ENCODE data around the gene AKT1.
"Not testable (repeated sequence)": the region's sequence is repeated elsewhere in the genome, so short reads cannot be mapped to it uniquely, and the experiment has no call there.

Gene AKT1

DNA sequence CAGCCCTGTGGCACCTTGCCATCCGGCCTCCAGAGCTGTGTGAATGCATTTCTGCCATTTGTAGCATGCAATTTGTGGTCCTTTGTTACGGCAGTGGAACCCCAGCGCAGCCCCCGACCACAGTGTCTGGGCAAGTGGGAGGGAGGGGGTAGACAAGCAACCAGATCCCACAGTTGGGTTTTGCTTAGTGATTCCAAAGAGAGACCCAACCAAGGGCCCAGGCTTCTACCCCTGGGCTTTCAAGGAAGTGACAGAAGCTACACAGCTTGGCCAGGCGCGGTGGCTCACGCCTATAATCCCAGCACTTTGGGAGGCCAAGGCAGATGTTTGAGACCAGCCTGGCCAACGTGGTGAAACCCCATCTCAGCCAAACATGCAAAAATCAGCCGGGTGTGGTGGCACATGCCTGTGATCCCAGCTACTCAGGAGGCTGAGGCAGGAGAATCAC, 23.2 kb upstream of the AKT1 start:
- DNase-seq (ENCODE audit: low read depth in 2 of 2): no peak

DNA sequence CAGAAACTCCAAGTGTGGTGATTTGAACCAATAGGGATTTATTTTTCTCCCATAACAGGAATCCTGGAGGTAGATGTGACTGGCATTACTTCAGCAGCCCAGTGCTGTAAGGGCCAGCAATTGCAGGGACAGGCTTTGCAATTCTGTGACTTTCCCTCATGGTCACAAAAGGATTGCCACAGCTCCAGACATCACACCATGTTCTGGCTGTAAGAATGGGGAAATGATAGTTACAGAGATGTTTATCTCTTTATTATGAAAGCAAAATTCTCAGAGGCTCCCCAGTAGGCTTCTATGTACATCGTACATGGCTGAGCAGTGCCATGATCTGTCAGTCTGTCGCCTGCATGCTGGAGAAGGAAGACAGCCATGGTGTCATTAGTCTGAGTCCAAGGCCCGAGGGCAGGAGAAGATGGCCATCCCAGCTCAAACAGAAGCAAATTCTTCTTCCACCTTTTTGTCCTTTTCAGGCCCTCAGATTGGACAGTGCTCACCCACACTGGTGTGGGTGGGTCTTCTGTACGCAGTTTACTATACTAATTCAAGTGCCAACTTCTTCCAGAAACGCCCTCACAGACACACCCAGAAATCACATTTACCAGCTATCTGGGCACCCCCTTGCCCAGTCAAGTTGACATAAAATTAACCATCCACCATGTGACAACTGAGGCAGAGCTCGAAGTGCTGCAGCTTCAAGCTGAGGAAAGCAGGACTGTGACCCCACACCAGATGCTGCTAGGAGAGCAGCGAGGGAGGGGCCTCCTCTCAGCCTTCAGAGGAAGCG, 22.6 kb upstream of the AKT1 start:
- DNase-seq (ENCODE audit: low read depth in 2 of 2): no peak

DNA sequence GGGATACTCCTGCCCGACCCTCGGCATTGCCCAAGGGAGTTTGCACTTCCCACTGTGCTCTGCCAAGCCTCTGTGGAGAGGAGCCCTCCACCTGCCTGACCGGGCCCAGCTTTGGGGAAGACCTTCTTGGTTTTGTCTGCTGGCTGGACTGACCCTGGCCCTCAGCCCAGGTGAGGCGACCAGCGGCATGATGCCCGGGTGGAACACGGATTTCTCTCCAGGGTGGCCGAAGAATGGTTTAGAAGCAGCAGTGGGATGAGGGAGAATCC, 21.0 kb upstream of the AKT1 start:
- no peak for DNase-seq (ENCODE audit: low read depth in 2 of 2)

DNA sequence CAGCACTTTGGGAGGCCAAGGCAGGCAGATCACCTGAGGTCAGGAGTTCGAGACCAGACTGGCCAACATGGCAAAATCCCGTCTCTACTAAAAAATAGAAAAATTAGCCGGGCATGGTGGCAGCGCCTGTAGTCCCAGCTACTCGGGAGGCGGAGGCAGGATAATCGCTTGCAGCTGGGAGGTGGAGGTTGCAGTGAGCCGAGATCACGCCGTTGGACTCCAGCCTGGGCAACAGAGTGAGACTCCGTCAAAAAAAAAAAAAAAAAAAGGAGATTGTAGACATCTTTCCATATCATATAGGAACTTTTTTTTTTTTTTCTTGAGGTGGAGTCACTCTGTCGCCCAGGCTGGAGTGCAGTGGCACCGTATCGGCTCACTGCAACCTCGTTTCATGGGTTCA, 19.2 kb upstream of the AKT1 start:
- DNase-seq (ENCODE audit: low read depth in 2 of 2): not testable (repeated sequence)

DNA sequence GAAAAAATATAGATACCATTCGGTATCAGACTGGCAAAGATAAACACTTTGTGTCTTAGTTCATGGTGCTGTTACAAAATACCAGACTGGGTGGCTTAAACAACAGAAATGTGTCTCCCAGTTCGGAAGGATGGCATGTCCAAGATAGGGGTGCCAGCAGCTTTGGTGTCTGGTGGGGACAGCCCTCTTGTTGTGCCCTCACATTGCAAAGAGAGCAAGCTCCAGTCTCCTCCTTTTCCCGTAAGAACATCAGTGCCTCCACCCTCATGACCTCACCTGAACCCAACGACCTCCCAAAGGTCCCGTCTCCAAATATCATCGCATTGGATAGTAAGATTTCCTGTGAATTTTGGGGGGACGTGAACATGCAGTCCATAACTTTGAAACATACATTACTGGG, 17.7 kb upstream of the AKT1 start:
- DNase-seq (ENCODE audit: low read depth in 2 of 2): no peak

DNA sequence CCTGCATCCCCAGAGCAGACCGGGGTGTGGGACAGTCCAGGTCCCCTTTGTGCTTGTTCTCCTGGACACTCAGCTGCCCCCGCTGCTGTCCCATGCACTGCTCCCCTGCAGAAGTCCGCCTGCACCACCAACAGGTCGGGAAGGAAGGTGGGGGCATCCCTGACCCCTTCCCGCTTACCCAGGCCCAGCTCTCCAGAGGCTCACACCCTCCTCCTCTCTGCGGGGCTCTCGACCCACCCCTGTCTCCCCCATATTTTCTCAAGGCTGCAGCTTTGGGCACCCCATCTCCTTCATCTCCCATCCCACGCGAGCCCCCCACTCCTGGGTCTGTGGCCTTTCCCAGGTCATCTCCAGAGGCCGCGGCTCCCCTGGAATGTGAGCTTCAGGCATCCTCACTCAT, 14.8 kb upstream of the AKT1 start:
- no peak for DNase-seq (ENCODE audit: low read depth in 2 of 2)

DNA sequence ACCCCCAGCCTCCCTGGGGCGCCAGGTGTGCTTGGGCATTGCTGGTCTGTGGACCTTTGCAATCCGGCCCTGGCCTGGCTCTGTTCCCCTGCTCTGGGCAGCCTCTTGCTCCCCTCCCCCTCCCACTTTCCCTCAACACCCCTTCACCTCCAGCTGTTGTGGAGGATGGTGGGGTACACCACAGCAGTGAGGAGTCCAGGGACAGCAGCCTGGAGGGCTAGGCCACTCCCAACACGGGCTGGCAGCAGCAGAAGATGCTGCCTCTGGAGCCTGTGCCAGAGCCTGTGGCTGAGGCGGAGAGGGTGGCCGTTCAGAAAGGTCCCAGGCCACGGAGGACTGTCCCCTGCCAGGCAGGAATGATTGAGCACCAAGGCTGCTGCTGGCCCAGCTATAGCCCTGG, 12.9 kb upstream of the AKT1 start:
- DNase-seq (ENCODE audit: low read depth in 2 of 2): no peak

DNA sequence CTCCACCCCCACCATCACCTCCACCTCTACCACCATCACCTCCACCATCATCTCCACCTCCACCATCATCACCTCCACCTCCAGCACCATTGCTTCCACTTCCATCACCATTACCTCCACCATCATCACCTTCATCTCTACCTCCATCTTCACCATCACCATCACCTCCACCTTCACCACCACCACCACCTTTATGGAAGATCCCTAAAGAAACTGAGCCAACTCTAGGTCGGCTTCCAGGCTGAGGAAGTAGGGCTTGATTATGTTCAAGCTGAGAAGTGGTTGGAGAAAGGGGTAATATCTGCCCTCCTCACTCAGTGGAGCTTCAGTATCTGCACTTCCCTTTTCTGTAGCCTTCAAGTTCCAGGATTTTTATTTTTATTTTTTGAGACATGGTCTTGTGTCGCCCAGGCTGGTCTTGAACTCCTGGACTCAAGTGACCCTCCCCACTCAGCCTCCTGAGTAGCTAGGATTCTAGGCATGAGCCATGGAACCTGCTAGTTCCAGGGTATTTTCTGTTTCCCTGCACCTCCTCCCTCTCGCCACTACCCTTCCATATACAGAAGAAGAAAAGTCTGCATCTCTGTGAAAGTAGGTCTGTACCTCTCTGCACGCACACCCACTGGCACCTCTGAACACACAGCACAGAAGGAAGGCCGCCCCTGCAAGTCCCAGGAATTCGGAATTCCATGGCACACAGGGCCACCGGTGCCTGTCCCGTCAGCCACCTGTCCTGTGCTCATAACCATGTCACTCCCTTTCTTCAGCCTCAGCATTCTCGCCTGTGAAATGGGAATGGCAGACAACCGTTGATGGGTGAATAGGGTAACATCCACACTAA, 11.3 kb upstream of the AKT1 start:
- no peak for DNase-seq (ENCODE audit: low read depth in 2 of 2)

DNA sequence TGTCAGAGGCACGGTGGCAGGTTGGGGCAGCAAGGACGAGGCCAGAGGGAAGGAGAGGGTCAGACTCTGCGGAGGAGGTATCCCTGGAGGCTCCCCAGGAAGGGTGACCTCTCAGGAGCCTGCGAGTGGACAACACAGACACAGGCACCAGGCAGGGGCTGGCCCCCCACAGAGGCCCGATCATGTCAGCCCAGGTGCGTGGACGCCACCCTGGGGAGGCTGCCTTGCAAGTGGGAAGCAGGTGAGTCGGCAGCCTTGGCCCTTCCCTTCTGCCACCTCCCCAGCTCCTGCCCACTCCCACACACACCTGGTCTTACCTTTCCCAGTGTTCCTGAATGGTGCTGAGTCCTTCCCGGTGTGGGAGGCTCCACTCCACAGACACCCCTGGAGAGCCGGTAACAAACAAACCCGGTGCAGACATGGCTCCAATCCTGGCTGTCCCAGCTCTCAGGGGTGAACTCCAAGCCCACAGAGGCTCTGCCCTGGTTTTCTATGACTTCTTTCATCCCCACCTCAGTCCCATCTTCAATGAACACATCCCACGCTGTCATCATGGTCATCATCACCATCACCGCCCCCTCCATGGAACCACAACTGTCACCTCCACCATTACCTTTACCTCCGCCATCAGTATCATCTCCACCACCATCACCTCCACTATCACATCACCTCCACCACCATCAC, 10.5 kb upstream of the AKT1 start:
- DNase-seq (ENCODE audit: low read depth in 2 of 2): no peak

DNA sequence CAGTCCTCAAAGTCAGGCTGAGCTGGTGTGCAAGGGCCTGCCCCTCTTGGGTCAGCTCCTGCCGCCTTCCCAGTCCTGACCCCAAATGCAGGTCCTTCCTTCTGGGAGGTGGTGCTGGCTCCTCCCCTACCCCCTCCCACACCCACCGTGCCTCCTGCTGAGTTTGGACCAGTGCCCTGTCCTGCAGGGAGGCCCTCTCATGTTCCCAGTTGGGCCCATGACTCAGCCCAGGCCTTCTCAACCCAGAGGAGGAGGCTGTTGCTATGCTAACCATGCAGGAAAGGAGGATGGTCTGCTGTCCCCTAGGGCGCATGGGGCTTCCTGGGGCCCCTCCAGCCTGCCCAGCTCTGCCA, 9.8 kb upstream of the AKT1 start:
- no peak for DNase-seq (ENCODE audit: low read depth in 2 of 2)

DNA sequence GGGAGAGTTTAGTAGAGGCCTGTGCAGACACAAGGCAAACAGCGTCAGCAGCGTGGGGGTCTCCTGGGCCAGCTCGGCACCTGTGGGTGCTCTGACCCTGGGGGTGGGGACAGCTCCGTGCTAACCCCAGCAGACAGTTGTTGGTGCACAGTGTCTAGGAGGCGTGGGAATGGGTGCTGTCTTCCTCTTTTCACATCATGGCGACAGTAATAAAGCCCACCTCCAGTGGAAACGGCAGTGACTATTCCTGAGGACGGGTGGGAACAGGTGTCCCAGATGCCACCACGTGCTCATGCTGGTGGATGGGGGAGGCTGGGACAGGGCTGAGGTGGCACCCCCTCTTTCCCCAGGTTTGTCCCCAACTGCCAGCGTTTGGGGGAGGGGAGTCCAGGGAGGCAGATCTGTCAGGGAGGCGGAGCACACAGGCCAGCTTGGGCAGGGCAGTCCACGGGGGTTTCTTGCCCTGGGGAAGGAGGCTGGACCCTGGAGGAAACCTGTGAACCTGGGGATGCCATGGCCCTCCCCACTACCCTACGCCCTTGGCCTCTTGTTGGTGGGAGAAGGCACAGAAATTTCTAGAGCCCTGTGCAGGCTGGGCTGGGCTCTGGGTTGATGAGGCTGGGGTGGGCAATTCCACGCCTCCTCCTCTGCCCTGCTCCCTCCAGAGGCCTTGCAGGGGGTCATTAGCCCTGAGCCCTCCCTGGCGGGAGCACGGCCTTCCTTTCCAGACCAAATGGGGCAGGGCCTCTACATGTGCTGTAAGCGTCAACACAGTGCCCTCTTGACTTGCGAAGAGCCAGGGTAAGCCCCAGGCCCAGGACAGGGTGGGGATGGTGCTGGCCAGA, 9.2 kb upstream of the AKT1 start:
- no peak for DNase-seq (ENCODE audit: low read depth in 2 of 2)

DNA sequence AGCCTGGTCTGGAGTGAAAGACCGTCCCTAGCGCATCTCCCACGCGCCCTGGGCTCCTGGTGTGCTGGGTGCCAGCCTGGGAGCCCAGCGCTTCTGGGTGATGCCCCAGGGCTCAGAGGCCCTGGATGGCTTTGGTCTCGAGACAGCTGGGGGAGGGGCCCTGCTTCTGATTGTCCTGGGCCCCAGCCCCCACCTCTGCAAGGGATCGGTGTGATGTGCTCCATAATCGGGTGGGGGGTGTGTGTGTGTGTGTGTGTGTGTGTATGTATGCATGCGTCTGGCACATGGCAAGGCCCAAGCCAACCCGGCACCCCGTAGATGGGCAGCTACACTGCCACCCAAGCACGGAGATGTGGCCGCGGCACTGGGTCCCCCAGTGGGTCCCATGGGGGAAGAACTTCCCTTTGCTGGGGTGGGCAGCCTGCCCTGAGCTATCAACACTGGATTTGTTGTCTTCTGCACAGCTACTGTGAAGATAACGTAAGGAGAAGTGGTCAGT, 8.4 kb upstream of the AKT1 start:
- no peak for DNase-seq (ENCODE audit: low read depth in 2 of 2)

DNA sequence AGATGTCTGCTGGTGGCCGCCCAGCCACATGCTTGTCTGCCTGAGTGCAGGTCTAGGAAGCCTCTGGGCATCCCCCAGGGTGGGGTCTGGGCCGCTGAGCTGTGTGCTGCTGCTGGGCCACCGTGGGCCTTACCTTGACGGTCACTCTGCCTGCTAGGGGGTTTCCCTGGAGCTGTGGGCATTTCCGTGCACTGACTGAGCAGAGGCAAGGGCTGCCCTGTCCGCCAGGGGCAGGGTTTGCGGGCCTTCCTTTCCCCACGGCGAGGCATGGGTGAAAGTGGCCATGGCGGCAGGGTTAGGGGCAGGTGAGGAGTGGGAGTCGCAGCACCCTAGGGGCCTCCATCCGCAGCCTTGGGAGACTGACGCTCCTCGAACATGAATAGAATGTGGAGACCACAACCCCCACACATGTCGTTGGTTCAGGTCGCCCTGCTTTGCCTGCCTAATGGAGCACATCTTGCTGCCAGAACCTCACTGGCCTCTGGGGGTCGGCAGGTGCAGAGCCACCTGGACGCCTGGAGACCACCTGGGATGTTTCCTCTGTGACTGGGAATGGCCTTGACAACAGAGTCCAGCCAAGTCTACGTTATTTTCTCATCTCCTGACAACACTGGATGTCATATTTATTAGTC, 7.8 kb upstream of the AKT1 start:
- DNase-seq (ENCODE audit: low read depth in 2 of 2): no peak

DNA sequence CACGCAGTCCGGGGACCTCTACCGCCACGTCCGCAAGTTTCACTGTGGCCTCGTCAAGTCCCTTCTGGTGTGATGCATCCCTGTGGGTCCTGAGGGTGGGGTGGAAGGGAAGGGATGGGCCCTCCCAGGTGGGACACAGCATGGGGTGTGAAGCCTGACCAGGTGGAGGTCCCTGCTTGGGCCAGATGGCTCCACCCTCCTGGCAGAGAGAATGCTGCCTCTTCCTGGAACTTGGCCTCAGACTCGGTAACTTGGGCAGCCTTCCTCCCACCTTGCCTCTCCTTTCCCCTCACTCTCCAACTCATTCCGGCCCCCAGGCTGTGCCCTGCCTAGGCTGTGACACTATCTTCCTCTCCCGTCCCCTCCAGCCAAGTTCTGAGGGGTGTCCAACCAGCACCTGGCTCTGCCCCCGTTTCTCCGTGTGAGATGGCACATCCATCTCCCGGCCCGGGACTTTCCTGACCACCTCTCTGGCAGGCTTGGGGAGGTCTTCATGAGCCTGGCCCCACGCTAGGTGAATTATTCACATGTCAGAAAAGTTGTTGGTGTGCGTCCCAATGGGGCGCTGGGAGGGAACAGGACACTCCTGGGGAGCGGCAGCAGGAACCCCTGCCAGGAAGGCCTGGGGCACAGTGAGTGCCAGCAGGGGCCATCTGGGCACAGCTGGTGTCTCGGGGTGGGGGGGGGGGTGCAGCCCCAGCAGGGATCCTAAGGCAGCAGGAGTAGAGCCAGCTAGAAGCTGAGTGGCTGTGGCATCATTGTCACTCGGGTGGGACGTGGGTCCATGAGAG, 7.0 kb upstream of the AKT1 start:
- no peak for DNase-seq (ENCODE audit: low read depth in 2 of 2)

DNA sequence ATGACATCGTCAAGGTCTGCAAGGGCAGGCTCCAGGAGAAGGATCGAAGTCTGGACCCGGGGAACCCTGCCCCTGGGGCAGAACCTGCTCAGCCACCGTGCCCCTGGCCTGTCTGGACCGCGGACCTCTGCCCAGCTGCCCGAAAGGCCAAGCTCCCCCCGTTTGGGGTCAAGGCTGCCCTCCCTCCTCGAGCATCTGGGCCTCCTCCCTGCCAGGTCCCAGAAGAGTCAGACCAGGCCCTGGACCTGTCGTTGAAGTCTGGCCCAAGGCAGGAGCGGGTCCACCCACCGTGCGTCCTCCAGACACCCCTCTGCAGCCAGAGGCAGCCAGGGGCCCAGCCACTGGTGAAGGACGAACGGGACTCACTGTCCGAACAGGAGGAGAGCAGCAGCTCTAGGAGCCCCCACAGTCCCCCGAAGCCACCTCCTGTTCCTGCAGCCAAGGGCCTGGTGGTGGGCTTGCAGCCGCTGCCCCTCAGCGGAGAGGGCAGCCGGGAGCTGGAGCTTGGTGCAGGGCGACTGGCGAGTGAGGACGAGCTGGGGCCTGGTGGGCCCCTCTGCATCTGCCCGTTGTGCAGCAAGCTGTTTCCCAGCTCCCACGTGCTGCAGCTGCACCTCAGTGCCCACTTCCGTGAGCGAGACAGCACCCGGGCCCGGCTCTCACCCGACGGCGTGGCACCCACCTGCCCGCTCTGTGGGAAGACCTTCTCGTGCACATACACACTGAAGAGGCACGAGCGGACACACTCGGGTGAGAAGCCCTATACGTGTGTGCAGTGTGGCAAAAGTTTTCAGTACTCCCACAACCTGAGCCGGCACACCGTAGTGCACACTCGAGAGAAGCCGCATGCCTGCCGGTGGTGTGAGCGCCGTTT, 6.2 kb upstream of the AKT1 start:
- no peak for DNase-seq (ENCODE audit: low read depth in 2 of 2)

DNA sequence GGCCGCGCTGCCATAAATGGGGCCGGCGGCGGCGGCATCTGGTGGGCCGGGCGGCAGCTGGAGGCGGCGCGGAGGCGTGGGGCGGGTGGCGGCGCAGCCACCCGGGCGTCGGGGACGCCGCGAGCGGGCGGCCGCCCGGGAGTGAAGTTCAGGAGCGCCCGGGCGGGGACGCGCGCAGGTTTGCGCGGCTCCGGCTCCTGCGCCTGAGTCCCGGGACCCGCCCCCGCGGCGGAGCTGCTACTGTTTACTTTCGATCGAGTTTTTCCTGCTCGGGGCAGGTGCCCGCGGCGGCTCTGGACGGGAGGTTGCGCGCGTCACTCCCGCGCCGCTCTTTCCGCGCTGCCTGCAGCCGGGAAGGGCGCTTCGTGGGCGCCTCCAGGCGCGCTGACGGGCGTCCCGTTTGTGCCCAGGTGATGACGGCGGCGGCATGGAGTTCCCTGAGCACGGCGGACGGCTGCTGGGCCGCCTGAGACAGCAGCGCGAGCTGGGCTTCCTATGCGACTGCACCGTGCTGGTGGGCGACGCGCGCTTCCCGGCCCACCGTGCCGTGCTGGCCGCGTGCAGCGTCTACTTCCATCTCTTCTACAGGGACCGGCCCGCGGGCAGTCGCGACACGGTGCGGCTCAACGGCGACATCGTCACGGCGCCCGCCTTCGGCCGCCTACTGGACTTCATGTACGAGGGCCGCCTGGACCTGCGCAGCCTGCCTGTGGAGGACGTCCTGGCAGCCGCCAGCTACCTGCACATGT, 5.4 kb upstream of the AKT1 start, which contains the start of gene ZBTB42:
Gene ZBTB42, plus strand, starts transcription at position 331 of the 749 bp plus-strand sequence. Its CDS starts 97 bp downstream, at position 428.
- DNase-seq (ENCODE audit: low read depth in 2 of 2): peak; percentile 26 to 31

DNA sequence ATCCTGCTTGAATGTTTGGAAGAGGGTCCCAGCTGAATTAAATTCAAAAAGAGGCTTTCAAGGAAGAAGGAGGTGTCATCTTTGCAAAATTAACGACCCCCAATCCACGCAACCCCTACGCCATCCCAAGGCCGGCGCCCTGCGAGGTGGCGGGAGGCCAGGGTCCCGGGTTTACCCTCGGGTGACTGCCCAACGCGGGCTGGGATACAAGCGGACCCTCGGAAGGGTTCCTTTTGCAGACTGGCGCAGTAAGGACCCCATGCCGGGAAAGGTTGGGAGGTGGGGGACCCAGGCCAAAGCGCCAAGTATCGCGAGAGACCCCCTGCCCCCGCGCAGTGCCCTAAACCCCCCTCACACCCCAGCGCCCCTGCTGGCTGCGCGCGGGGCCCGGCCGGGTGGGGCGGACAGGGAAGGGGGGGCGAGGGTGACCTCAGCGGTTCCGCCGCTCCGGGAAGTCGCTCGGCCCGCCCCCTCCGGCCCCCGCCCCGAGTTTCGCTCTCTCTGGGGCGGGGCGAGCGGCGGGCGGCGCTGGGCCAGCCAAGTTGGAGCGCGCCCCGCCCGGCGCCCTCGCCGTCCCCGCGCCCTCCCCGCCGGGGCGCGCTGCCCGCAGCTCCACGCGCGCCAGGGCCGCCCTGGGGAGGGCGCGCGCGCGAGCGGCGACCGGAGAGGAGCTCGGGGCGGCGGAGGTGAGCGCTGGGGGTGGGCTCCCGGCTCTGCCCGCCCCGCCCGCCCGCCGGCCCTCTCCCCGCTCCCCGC, 4.6 kb upstream of the AKT1 start:
- peak; percentile 68 to 73 for DNase-seq (ENCODE audit: low read depth in 2 of 2)

Data from stimulated activated CD4-positive, alpha-beta T cell treated with anti-CD3 and anti-CD28 coated beads, Interleukin-1b, Interleukin-23, amount 100 ng/mL, for 1 hour (primary cell).